ENCODE results near the gene TELO2.

DNA sequence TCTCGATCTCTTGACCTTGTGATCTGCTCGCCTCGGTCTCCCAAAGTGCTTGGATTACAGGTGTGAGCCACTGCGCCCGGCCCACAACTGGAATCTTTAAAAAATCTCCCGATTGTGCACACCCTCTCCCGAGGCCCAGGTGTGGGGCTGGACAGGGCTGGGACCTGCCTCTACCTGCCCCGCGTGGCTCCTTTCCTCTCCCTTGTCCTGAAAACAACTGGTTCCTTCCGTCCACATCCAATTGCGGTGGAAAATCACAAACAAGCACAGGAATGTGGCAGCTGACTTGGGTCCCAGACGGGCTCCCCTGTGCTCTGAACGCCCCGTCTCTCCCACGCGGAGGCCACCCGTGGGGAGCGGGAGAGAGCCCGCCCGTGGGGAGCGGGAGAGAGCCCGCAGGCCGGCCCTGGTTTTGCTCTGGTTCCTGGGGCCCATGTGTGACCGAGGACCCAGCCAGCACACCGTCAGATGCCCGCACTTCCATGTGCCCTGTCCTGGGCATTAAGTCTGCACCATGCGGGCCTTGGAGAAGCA, 37.3 kb downstream of the TELO2 start:
- TF ChIP-seq, protein P1, sequence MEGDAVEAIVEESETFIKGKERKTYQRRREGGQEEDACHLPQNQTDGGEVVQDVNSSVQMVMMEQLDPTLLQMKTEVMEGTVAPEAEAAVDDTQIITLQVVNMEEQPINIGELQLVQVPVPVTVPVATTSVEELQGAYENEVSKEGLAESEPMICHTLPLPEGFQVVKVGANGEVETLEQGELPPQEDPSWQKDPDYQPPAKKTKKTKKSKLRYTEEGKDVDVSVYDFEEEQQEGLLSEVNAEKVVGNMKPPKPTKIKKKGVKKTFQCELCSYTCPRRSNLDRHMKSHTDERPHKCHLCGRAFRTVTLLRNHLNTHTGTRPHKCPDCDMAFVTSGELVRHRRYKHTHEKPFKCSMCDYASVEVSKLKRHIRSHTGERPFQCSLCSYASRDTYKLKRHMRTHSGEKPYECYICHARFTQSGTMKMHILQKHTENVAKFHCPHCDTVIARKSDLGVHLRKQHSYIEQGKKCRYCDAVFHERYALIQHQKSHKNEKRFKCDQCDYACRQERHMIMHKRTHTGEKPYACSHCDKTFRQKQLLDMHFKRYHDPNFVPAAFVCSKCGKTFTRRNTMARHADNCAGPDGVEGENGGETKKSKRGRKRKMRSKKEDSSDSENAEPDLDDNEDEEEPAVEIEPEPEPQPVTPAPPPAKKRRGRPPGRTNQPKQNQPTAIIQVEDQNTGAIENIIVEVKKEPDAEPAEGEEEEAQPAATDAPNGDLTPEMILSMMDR (IDR thresholded peaks at IDR 0.05; ENCODE audit: extremely low read depth in 1 of 2, insufficient read depth in 1 of 2, low read depth in 1 of 2, low read length in 2 of 2), result no peak
- TF ChIP-seq POLR2AphosphoS5 (IDR thresholded peaks at IDR 0.05; ENCODE audit: insufficient read depth, low read depth, low read length) (no peak), FOS (IDR thresholded peaks at IDR 0.05; ENCODE audit: borderline replicate concordance, insufficient read depth, low read length) (no peak), EZH2 (IDR thresholded peaks at IDR 0.05; ENCODE audit: borderline replicate concordance, low read depth, low read length, severe bottlenecking) (no peak), POLR2A (IDR thresholded peaks at IDR 0.05; ENCODE audit: low read depth, low read length) (no peak)

Data from endothelial cell of umbilical vein (primary cell).